ENCODE measurements around the gene HMGB1.

- TF ChIP-seq CTCF (IDR thresholded peaks at IDR 0.05) (no peak), POLR2A (IDR thresholded peaks at IDR 0.05) (no peak)
Measured at GRCh38 chr13:30429235-30429634, 36.5 kb downstream of the HMGB1 start.

Measured in uterus (tissue), 2 donors.